Left ventricle myocardium inferior (tissue), 1 donor: ENCODE measurements around the gene ADAMTS12. TPM values are rescaled to one million over a fixed set of nuclear protein-coding genes. Genes with fewer than 3 reads are reported as not detected.

Source experiments
- DNase-seq: peaks from one replicate; pipeline ENCODE4 v3.0.0-alpha.2; 2020
- H3K27ac ChIP-seq: fragments of 200-600 bp; replicated peaks from 2 replicates; pipeline ENCODE4 v1.8.0; 2021
- H3K27me3 ChIP-seq: fragments of 200-600 bp; 2 replicates; pipeline ENCODE4 v1.8.0; 2021; ENCODE audit warnings: low read depth
- H3K36me3 ChIP-seq: fragments of 200-600 bp; 2 replicates; pipeline ENCODE4 v1.8.0; 2021
- H3K4me1 ChIP-seq: fragments of 200-600 bp; 2 replicates; pipeline ENCODE4 v1.8.0; 2021
- H3K4me3 ChIP-seq: fragments of 200-600 bp; 2 replicates; pipeline ENCODE4 v1.8.0; 2021; ENCODE audit warnings: mild to moderate bottlenecking, moderate library complexity
- H3K9me3 ChIP-seq: fragments of 200-600 bp; replicated peaks from 2 replicates; pipeline ENCODE4 v1.8.0; 2021
- CTCF ChIP-seq: fragments of 200-600 bp; IDR thresholded peaks from 2 replicates; pipeline ENCODE4 v1.8.0; 2021; ENCODE audit warnings: antibody characterized with exemption, mild to moderate bottlenecking, borderline replicate concordance
- intact Hi-C: fragments of 100-400 bp; cut with micrococcal nuclease; formaldehyde crosslinking; loops from one replicate; pipeline ENCODE4 v1.11.0; 2022
- total RNA-seq: library from RNA; stranded (reverse); fragmentation: NEBNext Ultra II Directional; extraction: Animal tissue kit (Norgen Biotek cat#: 25700); gene quantifications from one replicate; pipeline ENCODE4 v1.2.1, GENCODE V29; 2021
- donor health status: DM: no; HTN: yes; CAD: no; lungs with severe emphysema.

The ADAMTS12 gene
- total RNA-seq, 1 donor from 2014 or later: 0.85 TPM

- Histone ChIP-seq H3K9me3 (no peaks in the 10 kb centered on the region), H3K4me1 (no peaks in the 10 kb centered on the region), H3K4me3 (no peak overlapping the region), H3K36me3 (no peaks in the 10 kb centered on the region), H3K27me3 (no peaks in the 10 kb centered on the region), H3K27ac (no peak overlapping the region)
- TF ChIP-seq CTCF: no peak
- intact Hi-C loops: no loop called here
- DNase-seq: no peak
Measured at GRCh38 chr5:33745101-33745770, 146.6 kb downstream of the ADAMTS12 start.

- no peaks in the 10 kb centered on the region for H3K9me3 ChIP-seq
- TF ChIP-seq CTCF: no peak
- no peak overlapping the region for H3K4me3 ChIP-seq
- peak overlapping the region; percentile 40 for H3K27ac ChIP-seq
- DNase-seq: no peak
- H3K27me3 ChIP-seq: no peaks in the 10 kb centered on the region
- H3K36me3 ChIP-seq: no peaks in the 10 kb centered on the region
- intact Hi-C loops: no loop called here
- no peaks in the 10 kb centered on the region for H3K4me1 ChIP-seq
Measured at GRCh38 chr5:33743099-33743498, 148.7 kb downstream of the ADAMTS12 start.

GRCh38 chr5:33742181-33742580, 149.6 kb downstream of the ADAMTS12 start:
- Histone ChIP-seq H3K4me1 (no peaks in the 10 kb centered on the region), H3K27me3 (no peaks in the 10 kb centered on the region), H3K4me3 (no peak overlapping the region), H3K27ac (peak overlapping the region; percentile 40), H3K36me3 (no peaks in the 10 kb centered on the region), H3K9me3 (no peaks in the 10 kb centered on the region)
- no peak for TF ChIP-seq CTCF
- DNase-seq: no peak
- intact Hi-C loops: no loop called here

- Histone ChIP-seq H3K27me3 (no peaks in the 10 kb centered on the region), H3K27ac (no peak overlapping the region), H3K4me3 (no peak overlapping the region), H3K36me3 (no peaks in the 10 kb centered on the region), H3K4me1 (no peaks in the 10 kb centered on the region), H3K9me3 (no peaks in the 10 kb centered on the region)
- DNase-seq: no peak
- TF ChIP-seq CTCF: no peak
- intact Hi-C loops: no loop called here
Measured at GRCh38 chr5:33738967-33739366, 152.8 kb downstream of the ADAMTS12 start.

GRCh38 chr5:33738097-33738496, 153.7 kb downstream of the ADAMTS12 start:
- no peak overlapping the region for H3K27ac ChIP-seq
- intact Hi-C loops: no loop called here
- H3K36me3 ChIP-seq: no peaks in the 10 kb centered on the region
- no peaks in the 10 kb centered on the region for H3K4me1 ChIP-seq
- H3K9me3 ChIP-seq: no peaks in the 10 kb centered on the region
- H3K27me3 ChIP-seq: no peaks in the 10 kb centered on the region
- no peak for DNase-seq
- no peak overlapping the region for H3K4me3 ChIP-seq
- TF ChIP-seq CTCF: no peak
